ENCODE data around the gene CEP57L1. TPM values are rescaled to one million over a fixed set of nuclear protein-coding genes. Genes with fewer than 3 reads are reported as not detected.
A peak's percentile ranks its signal among the peaks of the same experiment; 100 is the strongest.

Gene CEP57L1
- total RNA-seq, 1 experiment from 2014 or later: 18.9 TPM

- H3K4me1 Mint-ChIP-seq (ENCODE audit: insufficient read depth, unreplicated experiment): peaks cover 61% of the 10 kb centered on the region
- TF ChIP-seq CTCF (IDR thresholded peaks at IDR 0.05; ENCODE audit: unreplicated experiment): no peak
- no peak for DNase-seq (ENCODE audit: unreplicated experiment)
- H3K9me3 Mint-ChIP-seq (ENCODE audit: unreplicated experiment): no peaks in the 10 kb centered on the region
- BruUV-seq (replicated peaks): no TSS peak
- CTCF ChIA-PET: interaction anchor here (1.0 to 2.9 kb wide), 2 partner anchors 16 to 44 kb away, joined by 4 to 13 read pairs; no protein-coding TSS in a partner anchor
- peak overlapping the region; percentile 23 for H3K4me3 Mint-ChIP-seq (ENCODE audit: unreplicated experiment)
- no peaks in the 10 kb centered on the region for H3K27me3 Mint-ChIP-seq (ENCODE audit: insufficient read depth, unreplicated experiment)
- intact Hi-C loops (cut with micrococcal nuclease): no loop called here
- POLR2A ChIA-PET: interaction anchor here (0.6 to 16.5 kb wide), 10 partner anchors 15 to 497 kb away, joined by 3 to 556 read pairs (median 3); partner anchors contain the start of genes CD164, CEP57L1 and SESN1
- no peaks in the 10 kb centered on the region for H3K36me3 Mint-ChIP-seq (ENCODE audit: insufficient read depth, unreplicated experiment)
- H3K27ac Mint-ChIP-seq (ENCODE audit: low read depth, unreplicated experiment): peak overlapping the region; percentile 85
These were observed 38.6 kb upstream of the CEP57L1 start for GRCh38 chr6:109056661-109057060.

- no TSS peak for BruUV-seq (replicated peaks)
- intact Hi-C loops (cut with micrococcal nuclease): loop anchor here (1.0 to 2.0 kb wide), 2 partner anchors 50 to 162 kb away; no protein-coding TSS in a partner anchor
- Mint-ChIP-seq H3K9me3 (ENCODE audit: unreplicated experiment) (no peaks in the 10 kb centered on the region), H3K27ac (ENCODE audit: low read depth, unreplicated experiment) (peak overlapping the region; percentile 96), H3K36me3 (ENCODE audit: insufficient read depth, unreplicated experiment) (no peaks in the 10 kb centered on the region), H3K4me3 (ENCODE audit: unreplicated experiment) (peak overlapping the region; percentile 43), H3K27me3 (ENCODE audit: insufficient read depth, unreplicated experiment) (no peaks in the 10 kb centered on the region), H3K4me1 (ENCODE audit: insufficient read depth, unreplicated experiment) (peaks cover 51% of the 10 kb centered on the region)
- ChIA-PET POLR2A (interaction anchor here (0.6 to 16.5 kb wide), 15 partner anchors 9 to 517 kb away, joined by 3 to 556 read pairs (median 4); partner anchors contain the start of genes ARMC2, CEP57L1, FOXO3 and SESN1), CTCF (interaction anchor here (0.8 to 2.4 kb wide), 5 partner anchors 14 to 253 kb away, joined by 3 to 10 read pairs (median 4); no protein-coding TSS in a partner anchor)
- TF ChIP-seq CTCF (IDR thresholded peaks at IDR 0.05; ENCODE audit: unreplicated experiment): no peak
- DNase-seq (ENCODE audit: unreplicated experiment): no peak
These were observed 36.7 kb upstream of the CEP57L1 start for GRCh38 chr6:109058620-109059019.

- Mint-ChIP-seq H3K27ac (ENCODE audit: low read depth, unreplicated experiment) (peak overlapping the region; percentile 96), H3K27me3 (ENCODE audit: insufficient read depth, unreplicated experiment) (no peaks in the 10 kb centered on the region), H3K9me3 (ENCODE audit: unreplicated experiment) (no peaks in the 10 kb centered on the region), H3K4me3 (ENCODE audit: unreplicated experiment) (peak overlapping the region; percentile 61), H3K4me1 (ENCODE audit: insufficient read depth, unreplicated experiment) (peaks cover 51% of the 10 kb centered on the region), H3K36me3 (ENCODE audit: insufficient read depth, unreplicated experiment) (no peaks in the 10 kb centered on the region)
- intact Hi-C loops (cut with micrococcal nuclease): loop anchor here (1.0 to 2.0 kb wide), 2 partner anchors 50 to 163 kb away; no protein-coding TSS in a partner anchor
- DNase-seq (ENCODE audit: unreplicated experiment): peak; percentile 75
- no TSS peak for BruUV-seq (replicated peaks)
- CTCF ChIA-PET: interaction anchor here (0.7 to 2.4 kb wide), 7 partner anchors 14 to 1359 kb away, joined by 3 to 10 read pairs (median 4); no protein-coding TSS in a partner anchor
- no peak for TF ChIP-seq CTCF (IDR thresholded peaks at IDR 0.05; ENCODE audit: unreplicated experiment)
- POLR2A ChIA-PET: interaction anchor here (0.6 to 16.5 kb wide), 16 partner anchors 9 to 517 kb away, joined by 3 to 556 read pairs (median 4); partner anchors contain the start of genes ARMC2, CEP57L1, FOXO3 and SESN1
These were observed 36.2 kb upstream of the CEP57L1 start for GRCh38 chr6:109059153-109059552.

GRCh38 chr6:109059571-109060021 lies 35.7 kb upstream of the CEP57L1 start:
- Mint-ChIP-seq H3K27me3 (ENCODE audit: insufficient read depth, unreplicated experiment) (no peaks in the 10 kb centered on the region), H3K27ac (ENCODE audit: low read depth, unreplicated experiment) (peak overlapping the region; percentile 96), H3K9me3 (ENCODE audit: unreplicated experiment) (no peaks in the 10 kb centered on the region), H3K4me1 (ENCODE audit: insufficient read depth, unreplicated experiment) (peaks cover 52% of the 10 kb centered on the region), H3K36me3 (ENCODE audit: insufficient read depth, unreplicated experiment) (no peaks in the 10 kb centered on the region), H3K4me3 (ENCODE audit: unreplicated experiment) (peak overlapping the region; percentile 61)
- BruUV-seq (replicated peaks): no TSS peak
- peak; percentile 71 for DNase-seq (ENCODE audit: unreplicated experiment)
- CTCF ChIA-PET: interaction anchor here (0.6 to 2.4 kb wide), 11 partner anchors 11 to 1360 kb away, joined by 3 to 10 read pairs (median 4); no protein-coding TSS in a partner anchor
- intact Hi-C loops (cut with micrococcal nuclease): loop anchor here (1.0 to 2.0 kb wide), 2 partner anchors 51 to 163 kb away; no protein-coding TSS in a partner anchor
- TF ChIP-seq CTCF (IDR thresholded peaks at IDR 0.05; ENCODE audit: unreplicated experiment): peak; percentile 56
- POLR2A ChIA-PET: interaction anchor here (0.8 to 16.5 kb wide), 16 partner anchors 10 to 504 kb away, joined by 3 to 556 read pairs (median 4); partner anchors contain the start of genes ARMC2, CEP57L1, FOXO3 and SESN1

Measured in MCF 10A (cell line).